ENCODE results near the gene LYRM7. TPM values are rescaled to one million over a fixed set of nuclear protein-coding genes. Genes with fewer than 3 reads are reported as not detected.

LYRM7 gene
- total RNA-seq, 3 donors from 2014 or later: 5.9 to 20.3 (median 15.8) TPM

GRCh38 chr5:131230406-131230805 is 59.7 kb downstream of the LYRM7 start:
- no peaks in the 10 kb centered on the region for H3K4me1 ChIP-seq
- no peak for DNase-seq (ENCODE audit: low spot score in 2 of 2)
- H3K9me3 ChIP-seq: no peaks in the 10 kb centered on the region
- H3K27me3 ChIP-seq: no peaks in the 10 kb centered on the region
- intact Hi-C loops (cut with DNase I; ENCODE audit: low total_unique reads): no loop called here
- no peak for TF ChIP-seq CTCF (IDR thresholded peaks at IDR 0.05)
- TF ChIP-seq POLR2AphosphoS5 (IDR thresholded peaks at IDR 0.05): no peak
- TF ChIP-seq POLR2A (IDR thresholded peaks at IDR 0.05): no peak
- H3K36me3 ChIP-seq: no peaks in the 10 kb centered on the region
- H3K4me3 ChIP-seq: no peak overlapping the region
- no peak overlapping the region for H3K27ac ChIP-seq

GRCh38 chr5:131239686-131240085 is 68.9 kb downstream of the LYRM7 start:
- no peak for TF ChIP-seq POLR2A (IDR thresholded peaks at IDR 0.05)
- TF ChIP-seq CTCF (IDR thresholded peaks at IDR 0.05): no peak
- TF ChIP-seq POLR2AphosphoS5 (IDR thresholded peaks at IDR 0.05): no peak
- Histone ChIP-seq H3K4me3 (no peak overlapping the region), H3K4me1 (no peaks in the 10 kb centered on the region), H3K9me3 (no peaks in the 10 kb centered on the region), H3K27ac (no peak overlapping the region), H3K36me3 (no peaks in the 10 kb centered on the region), H3K27me3 (no peaks in the 10 kb centered on the region)
- no peak for DNase-seq (ENCODE audit: low spot score in 2 of 2)
- intact Hi-C loops (cut with DNase I; ENCODE audit: low total_unique reads): no loop called here

GRCh38 chr5:131242728-131243255 is 72.0 kb downstream of the LYRM7 start:
- H3K27ac ChIP-seq: no peak overlapping the region
- no peaks in the 10 kb centered on the region for H3K27me3 ChIP-seq
- no peaks in the 10 kb centered on the region for H3K4me1 ChIP-seq
- H3K9me3 ChIP-seq: peaks cover 0 to 13% of the 10 kb centered on the region in 2 donors
- no peaks in the 10 kb centered on the region for H3K36me3 ChIP-seq
- TF ChIP-seq CTCF (IDR thresholded peaks at IDR 0.05) (no peak), POLR2AphosphoS5 (IDR thresholded peaks at IDR 0.05) (no peak), POLR2A (IDR thresholded peaks at IDR 0.05) (no peak)
- no peak overlapping the region for H3K4me3 ChIP-seq
- intact Hi-C loops (cut with DNase I; ENCODE audit: low total_unique reads): no loop called here
- DNase-seq (ENCODE audit: low spot score in 2 of 2): no peak

- Histone ChIP-seq H3K9me3 (peaks cover 0 to 13% of the 10 kb centered on the region in 2 donors), H3K27ac (no peak overlapping the region), H3K36me3 (no peaks in the 10 kb centered on the region), H3K4me1 (no peaks in the 10 kb centered on the region), H3K4me3 (no peak overlapping the region), H3K27me3 (no peaks in the 10 kb centered on the region)
- DNase-seq (ENCODE audit: low spot score in 2 of 2): no peak
- no peak for TF ChIP-seq POLR2A (IDR thresholded peaks at IDR 0.05)
- no peak for TF ChIP-seq POLR2AphosphoS5 (IDR thresholded peaks at IDR 0.05)
- intact Hi-C loops (cut with DNase I; ENCODE audit: low total_unique reads): no loop called here
Measured at GRCh38 chr5:131245312-131245711, 74.6 kb downstream of the LYRM7 start.

GRCh38 chr5:131245948-131246347 is 75.2 kb downstream of the LYRM7 start:
- Histone ChIP-seq H3K4me1 (no peaks in the 10 kb centered on the region), H3K27ac (no peak overlapping the region), H3K36me3 (no peaks in the 10 kb centered on the region), H3K4me3 (no peak overlapping the region), H3K27me3 (no peaks in the 10 kb centered on the region), H3K9me3 (peaks cover 0 to 13% of the 10 kb centered on the region in 2 donors)
- intact Hi-C loops (cut with DNase I; ENCODE audit: low total_unique reads): no loop called here
- no peak for TF ChIP-seq POLR2A (IDR thresholded peaks at IDR 0.05)
- TF ChIP-seq POLR2AphosphoS5 (IDR thresholded peaks at IDR 0.05): no peak
- no peak for TF ChIP-seq CTCF (IDR thresholded peaks at IDR 0.05)
- no peak for DNase-seq (ENCODE audit: low spot score in 2 of 2)

GRCh38 chr5:131246504-131246903 is 75.8 kb downstream of the LYRM7 start:
- DNase-seq (ENCODE audit: low spot score in 2 of 2): no peak
- Histone ChIP-seq H3K27ac (no peak overlapping the region), H3K36me3 (no peaks in the 10 kb centered on the region), H3K27me3 (no peaks in the 10 kb centered on the region), H3K4me3 (no peak overlapping the region), H3K9me3 (peaks cover 0 to 13% of the 10 kb centered on the region in 2 donors), H3K4me1 (no peaks in the 10 kb centered on the region)
- intact Hi-C loops (cut with DNase I; ENCODE audit: low total_unique reads): no loop called here
- no peak for TF ChIP-seq POLR2A (IDR thresholded peaks at IDR 0.05)
- TF ChIP-seq POLR2AphosphoS5 (IDR thresholded peaks at IDR 0.05): no peak
- no peak for TF ChIP-seq CTCF (IDR thresholded peaks at IDR 0.05)

Measured in breast epithelium (tissue), 4 donors.